Measurements from ENCODE around the gene OR5M10. TPM values are rescaled to one million over a fixed set of nuclear protein-coding genes. Genes with fewer than 3 reads are reported as not detected.
"Not testable (repeated sequence)": the region's sequence is repeated elsewhere in the genome, so short reads cannot be mapped to it uniquely, and the experiment has no call there.

OR5M10 gene
- total RNA-seq, 1 experiment from 2014 or later = not detected

DNA sequence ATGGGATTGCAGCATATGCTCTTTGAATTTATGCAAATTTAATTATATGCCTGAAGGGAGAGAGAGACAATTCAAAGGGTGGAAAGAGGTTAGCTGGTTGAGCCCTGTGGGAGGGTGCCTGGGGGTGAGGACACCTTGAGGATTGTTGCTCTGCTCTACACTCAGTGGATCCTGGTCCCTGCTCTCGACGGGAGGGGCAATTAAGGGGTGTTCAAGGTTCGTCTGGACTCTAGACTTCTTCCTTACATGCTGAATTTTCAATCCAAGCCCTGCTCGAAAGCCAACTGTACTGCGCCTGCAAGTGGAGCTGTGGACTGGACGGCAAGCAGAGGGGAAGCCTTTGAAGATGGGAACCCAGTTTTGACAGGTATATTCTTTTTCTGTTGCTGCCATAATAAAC is 18.9 kb downstream of the OR5M10 start:
- no peak for DNase-seq (ENCODE audit: low read depth, low spot score)
- ChIA-PET CTCF (no interaction called here), POLR2A (no interaction called here)
- no peak for ATAC-seq
- TF ChIP-seq TCF7L2 (IDR thresholded peaks at IDR 0.05; ENCODE audit: low read depth, low read length) = no peak
- TF ChIP-seq POLR2AphosphoS5 (IDR thresholded peaks at IDR 0.05; ENCODE audit: low read depth, low read length) = no peak
- TF ChIP-seq REST (IDR thresholded peaks at IDR 0.05; ENCODE audit: insufficient read depth in 1 of 2, low read depth in 2 of 2, low read length in 1 of 2) = no peak
- TF ChIP-seq SIN3A (IDR thresholded peaks at IDR 0.05; ENCODE audit: borderline replicate concordance, insufficient read depth, low read depth, low read length) = no peak
- no peak for TF ChIP-seq CTCF (IDR thresholded peaks at IDR 0.05)
- Histone ChIP-seq H3K27me3 (ENCODE audit: control insufficient read depth, insufficient read depth, low read length) (no peaks in the 10 kb centered on the region), H3K4me1 (ENCODE audit: control insufficient read depth, insufficient read depth, low read length) (no peaks in the 10 kb centered on the region), H3K36me3 (ENCODE audit: control insufficient read depth, insufficient read depth, low read length) (no peaks in the 10 kb centered on the region), H3K9me3 (ENCODE audit: control insufficient read depth, insufficient read depth, low read depth, low read length) (no peaks in the 10 kb centered on the region), H3K4me3 (ENCODE audit: low read depth in 2 of 2, low read length in 2 of 2) (no peak overlapping the region), H3K27ac (ENCODE audit: low read length) (no peak overlapping the region)
- intact Hi-C loops (cut with micrococcal nuclease; ENCODE audit: unreplicated experiment) = no loop called here
- in situ Hi-C loops (cut with HindIII; ENCODE audit: low pct_unique_long_range_greater_than_20kb, low sequenced_read_pairs) = no loop called here
- no TSS peak for BruUV-seq (replicated peaks)

DNA sequence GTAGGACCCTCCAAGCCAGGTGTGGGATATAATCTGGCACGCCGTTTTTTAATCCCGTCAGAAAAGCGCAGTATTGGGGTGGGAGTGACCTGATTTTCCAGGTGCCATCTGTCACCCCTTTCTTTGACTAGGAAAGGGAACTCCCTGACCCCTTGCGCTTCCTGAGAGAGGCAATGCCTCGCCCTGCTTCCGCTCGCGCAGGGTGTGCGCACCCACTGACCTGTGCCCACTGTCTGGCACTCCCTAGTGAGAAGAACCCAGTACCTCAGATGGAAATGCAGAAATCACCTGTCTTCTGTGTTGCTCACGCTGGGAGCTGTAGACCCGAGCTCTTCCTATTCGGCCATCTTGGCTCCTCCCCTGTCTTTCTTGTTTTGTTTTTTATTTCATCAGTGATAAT is 22.8 kb downstream of the OR5M10 start:
- ATAC-seq, CTCF ChIA-PET, POLR2A ChIA-PET: not testable (repeated sequence)

DNA sequence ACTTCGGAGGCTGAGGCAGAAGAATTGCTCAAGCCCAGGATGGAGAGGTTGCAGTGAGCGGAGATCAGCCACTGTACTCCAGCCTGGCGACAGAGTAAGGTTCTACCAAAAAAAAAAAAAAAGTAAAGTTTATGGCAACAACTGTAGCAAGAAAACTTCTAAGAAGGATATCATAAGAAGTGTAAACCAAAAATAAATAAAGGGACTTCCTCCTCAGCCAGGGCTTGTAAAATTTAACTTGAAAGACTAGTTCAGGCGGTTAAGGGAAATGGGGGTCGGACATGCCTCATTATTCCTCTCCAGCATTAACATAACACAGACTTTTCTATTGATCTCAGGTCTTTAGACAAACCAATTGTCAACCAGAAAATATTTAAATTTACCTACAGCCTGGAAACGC is 32.0 kb downstream of the OR5M10 start:
- ChIA-PET CTCF (no interaction called here), POLR2A (no interaction called here)
- H3K27ac ChIP-seq (ENCODE audit: low read length) = no peak overlapping the region
- H3K4me3 ChIP-seq (ENCODE audit: low read depth in 2 of 2, low read length in 2 of 2) = no peak overlapping the region
- no peaks in the 10 kb centered on the region for H3K36me3 ChIP-seq (ENCODE audit: control insufficient read depth, insufficient read depth, low read length)
- in situ Hi-C loops (cut with HindIII; ENCODE audit: low pct_unique_long_range_greater_than_20kb, low sequenced_read_pairs) = no loop called here
- ATAC-seq (no peak), DNase-seq (ENCODE audit: low read depth, low spot score) (no peak)
- intact Hi-C loops (cut with micrococcal nuclease; ENCODE audit: unreplicated experiment) = no loop called here
- TF ChIP-seq SIN3A (IDR thresholded peaks at IDR 0.05; ENCODE audit: borderline replicate concordance, insufficient read depth, low read depth, low read length) = no peak
- TF ChIP-seq POLR2AphosphoS5 (IDR thresholded peaks at IDR 0.05; ENCODE audit: low read depth, low read length) = no peak
- TF ChIP-seq CTCF (IDR thresholded peaks at IDR 0.05) = no peak
- TF ChIP-seq TCF7L2 (IDR thresholded peaks at IDR 0.05; ENCODE audit: low read depth, low read length) = no peak
- TF ChIP-seq REST (IDR thresholded peaks at IDR 0.05; ENCODE audit: insufficient read depth in 1 of 2, low read depth in 2 of 2, low read length in 1 of 2) = no peak
- no TSS peak for BruUV-seq (replicated peaks)
- H3K9me3 ChIP-seq (ENCODE audit: control insufficient read depth, insufficient read depth, low read depth, low read length) = no peaks in the 10 kb centered on the region
- H3K4me1 ChIP-seq (ENCODE audit: control insufficient read depth, insufficient read depth, low read length) = no peaks in the 10 kb centered on the region
- no peaks in the 10 kb centered on the region for H3K27me3 ChIP-seq (ENCODE audit: control insufficient read depth, insufficient read depth, low read length)

More for the DNA sequence above, 22.8 kb downstream of the OR5M10 start:
- H3K27ac ChIP-seq (ENCODE audit: low read length); H3K27me3 ChIP-seq (ENCODE audit: control insufficient read depth, insufficient read depth, low read length); BruUV-seq (replicated peaks); DNase-seq (ENCODE audit: low read depth, low spot score); H3K9me3 ChIP-seq (ENCODE audit: control insufficient read depth, insufficient read depth, low read depth, low read length); intact Hi-C loops (cut with micrococcal nuclease; ENCODE audit: unreplicated experiment); in situ Hi-C loops (cut with HindIII; ENCODE audit: low pct_unique_long_range_greater_than_20kb, low sequenced_read_pairs); H3K36me3 ChIP-seq (ENCODE audit: control insufficient read depth, insufficient read depth, low read length); H3K4me3 ChIP-seq (ENCODE audit: low read depth in 2 of 2, low read length in 2 of 2); H3K4me1 ChIP-seq (ENCODE audit: control insufficient read depth, insufficient read depth, low read length): not testable (repeated sequence)
